Tibial artery (tissue), 4 donors: ENCODE results near the gene RNF41.
A peak's percentile ranks its signal among the peaks of the same experiment; 100 is the strongest.
"Not testable (repeated sequence)": the region's sequence is repeated elsewhere in the genome, so short reads cannot be mapped to it uniquely, and the experiment has no call there.

Experiments used
- DNase-seq, 2 donors: peaks; one replicate each; pipeline ENCODE4 v3.0.0-alpha.2; 2019
- H3K27ac ChIP-seq, 2 donors: fragments of 200-600 bp; sonication (generic) in 1 of 2; 1 replicate in 1 of 2; 2 replicates in 1 of 2; pipeline ENCODE4 v1.5.1; 2018 to 2019; ENCODE audit warnings: mild to moderate bottlenecking in 1 of 2
- H3K27me3 ChIP-seq, 2 donors: fragments of 200-600 bp; sonication (generic) in 1 of 2; one replicate each; pipeline versions ENCODE4 v1.5.1 to v1.6.0; 2016 to 2019
- H3K36me3 ChIP-seq, 3 donors: fragments of 200-600 bp; sonication (generic) in 2 of 3; one replicate each; pipeline ENCODE4 v1.5.1; 2016 to 2019; ENCODE audit warnings: mild to moderate bottlenecking in 2 of 3
- H3K4me1 ChIP-seq, 4 donors: fragments of 200-600 bp; sonication (generic) in 2 of 4; 1 replicate in 3 of 4; 2 replicates in 1 of 4; pipeline ENCODE4 v1.5.1; 2016 to 2019
- H3K4me3 ChIP-seq, 2 donors: fragments of 200-600 bp; sonication (generic) in 1 of 2; 1 replicate in 1 of 2; 2 replicates in 1 of 2; pipeline ENCODE4 v1.5.1; 2018 to 2019; ENCODE audit warnings: mild to moderate bottlenecking in 2 of 2
- H3K9me3 ChIP-seq, 3 donors: fragments of 200-600 bp; sonication (generic) in 1 of 3; one replicate each; pipeline ENCODE4 v1.5.1; 2016 to 2019
- intact Hi-C: fragments of 100-400 bp; cut with DNase I; formaldehyde crosslinking; loops from one replicate; pipeline ENCODE4 v1.15.0; 2023; ENCODE audit warnings: low total_unique reads
- TF ChIP-seq, protein P1 (sequence below), 2 experiments: fragments of 200-600 bp in 1 of 2; fragments of 450-650 bp in 1 of 2; IDR thresholded peaks; one replicate each; pipeline ENCODE4 v1.5.1; 2017 to 2019; ENCODE audit warnings: antibody characterized with exemption in 2 of 2, mild to moderate bottlenecking in 1 of 2, moderate library complexity in 1 of 2

The RNF41 gene

GRCh38 chr12:56198836-56199235 is 22.9 kb downstream of the RNF41 start:
- H3K4me1 ChIP-seq, result peaks cover 0 to 12% (median 0%) of the 10 kb centered on the region in 4 donors
- H3K4me3 ChIP-seq, result no peak overlapping the region
- TF ChIP-seq, protein P1, sequence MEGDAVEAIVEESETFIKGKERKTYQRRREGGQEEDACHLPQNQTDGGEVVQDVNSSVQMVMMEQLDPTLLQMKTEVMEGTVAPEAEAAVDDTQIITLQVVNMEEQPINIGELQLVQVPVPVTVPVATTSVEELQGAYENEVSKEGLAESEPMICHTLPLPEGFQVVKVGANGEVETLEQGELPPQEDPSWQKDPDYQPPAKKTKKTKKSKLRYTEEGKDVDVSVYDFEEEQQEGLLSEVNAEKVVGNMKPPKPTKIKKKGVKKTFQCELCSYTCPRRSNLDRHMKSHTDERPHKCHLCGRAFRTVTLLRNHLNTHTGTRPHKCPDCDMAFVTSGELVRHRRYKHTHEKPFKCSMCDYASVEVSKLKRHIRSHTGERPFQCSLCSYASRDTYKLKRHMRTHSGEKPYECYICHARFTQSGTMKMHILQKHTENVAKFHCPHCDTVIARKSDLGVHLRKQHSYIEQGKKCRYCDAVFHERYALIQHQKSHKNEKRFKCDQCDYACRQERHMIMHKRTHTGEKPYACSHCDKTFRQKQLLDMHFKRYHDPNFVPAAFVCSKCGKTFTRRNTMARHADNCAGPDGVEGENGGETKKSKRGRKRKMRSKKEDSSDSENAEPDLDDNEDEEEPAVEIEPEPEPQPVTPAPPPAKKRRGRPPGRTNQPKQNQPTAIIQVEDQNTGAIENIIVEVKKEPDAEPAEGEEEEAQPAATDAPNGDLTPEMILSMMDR (IDR thresholded peaks at IDR 0.05), result no peak
- no peaks in the 10 kb centered on the region for H3K9me3 ChIP-seq
- no peak for DNase-seq
- H3K36me3 ChIP-seq, result no peaks in the 10 kb centered on the region
- intact Hi-C loops, result loop anchor here (10.0 kb wide), 1 partner anchor 266 kb away; the partner anchor contains the start of gene SPRYD4
- no peak overlapping the region for H3K27ac ChIP-seq
- H3K27me3 ChIP-seq, result no peaks in the 10 kb centered on the region

- peaks cover 0 to 12% (median 0%) of the 10 kb centered on the region in 4 donors for H3K4me1 ChIP-seq
Observed at GRCh38 chr12:56197921-56198635, 23.6 kb downstream of the RNF41 start.

GRCh38 chr12:56196818-56197550 is 24.7 kb downstream of the RNF41 start:
- intact Hi-C loops, result loop anchor here (10.0 kb wide), 1 partner anchor 268 kb away; the partner anchor contains the start of gene SPRYD4
- DNase-seq, result peak in 1 of 2 donors; percentile 25
- H3K4me1 ChIP-seq, result peaks cover 0 to 12% (median 0%) of the 10 kb centered on the region in 4 donors
- peak overlapping the region in 1 of 2 donors; percentile 16 for H3K27ac ChIP-seq
- H3K36me3 ChIP-seq, H3K4me3 ChIP-seq, H3K27me3 ChIP-seq, H3K9me3 ChIP-seq: not testable (repeated sequence)

More at GRCh38 chr12:56197921-56198635, 23.6 kb downstream of the RNF41 start:
- DNase-seq, result no peak
- no peak overlapping the region for H3K4me3 ChIP-seq
- H3K27me3 ChIP-seq, result no peaks in the 10 kb centered on the region
- no peaks in the 10 kb centered on the region for H3K36me3 ChIP-seq
- H3K9me3 ChIP-seq, result no peaks in the 10 kb centered on the region
- intact Hi-C loops, result loop anchor here (10.0 kb wide), 1 partner anchor 267 kb away; the partner anchor contains the start of gene SPRYD4
- TF ChIP-seq, protein P1 (IDR thresholded peaks at IDR 0.05), result no peak
- no peak overlapping the region for H3K27ac ChIP-seq

DNA sequence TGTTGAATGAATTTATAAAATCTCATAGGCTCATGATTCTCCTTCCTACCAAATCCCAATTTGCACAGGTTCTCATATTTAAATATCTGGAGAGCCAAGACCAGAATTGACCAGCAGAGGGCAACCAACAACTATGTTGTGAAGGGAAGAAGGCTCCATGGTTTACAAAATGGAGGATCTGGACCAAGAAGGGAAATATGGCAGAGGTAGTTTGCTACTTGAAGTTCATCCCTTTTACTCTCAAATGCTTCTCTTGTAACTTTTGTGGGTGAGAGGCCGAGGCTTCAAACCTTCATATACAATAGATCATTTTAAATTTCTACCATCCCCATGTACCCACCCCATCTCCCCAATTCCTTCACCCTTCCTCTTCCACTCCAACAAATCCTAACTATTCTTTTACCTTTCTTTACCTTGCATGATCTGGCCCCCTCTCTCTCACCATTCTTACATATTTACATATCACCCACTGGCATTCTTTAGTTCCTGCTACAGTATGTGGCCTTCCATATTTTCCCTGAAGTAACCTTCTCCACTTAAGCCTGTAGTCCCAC is 28.6 kb downstream of the RNF41 start:
- TF ChIP-seq, protein P1 (IDR thresholded peaks at IDR 0.05), result peak; percentile 72 to 90
- peaks cover 0 to 5% (median 0%) of the 10 kb centered on the region in 3 donors for H3K36me3 ChIP-seq
- no peaks in the 10 kb centered on the region for H3K27me3 ChIP-seq
- intact Hi-C loops, result loop anchor here (2.0 to 10.0 kb wide), 2 partner anchors 32 to 272 kb away; partner anchors contain the start of genes NABP2 and SPRYD4
- peaks cover 0 to 26% (median 12%) of the 10 kb centered on the region in 4 donors for H3K4me1 ChIP-seq
- no peak overlapping the region for H3K4me3 ChIP-seq
- no peaks in the 10 kb centered on the region for H3K9me3 ChIP-seq
- H3K27ac ChIP-seq, result no peak overlapping the region
- DNase-seq, result peak; percentile 78 to 87

DNA sequence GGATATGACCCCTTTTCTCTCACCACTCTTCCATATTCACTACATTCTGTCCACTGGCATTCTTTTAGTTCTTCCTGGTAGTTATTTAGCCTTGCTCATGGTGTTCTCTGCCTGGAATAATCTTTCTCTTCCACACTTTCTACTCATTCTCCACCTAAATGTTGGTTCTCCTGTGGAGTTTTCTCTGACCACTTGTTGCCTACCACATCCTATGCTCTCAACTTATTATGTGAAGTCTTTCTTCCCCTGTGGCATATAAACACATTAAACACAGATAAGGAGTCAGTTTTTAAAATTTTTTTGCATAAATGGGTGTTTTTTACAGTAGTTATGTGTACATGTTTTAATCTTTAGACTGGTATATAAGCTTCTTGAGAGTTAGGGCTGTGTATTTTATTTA is 29.1 kb downstream of the RNF41 start:
- H3K27me3 ChIP-seq, result no peaks in the 10 kb centered on the region
- TF ChIP-seq, protein P1 (IDR thresholded peaks at IDR 0.05), result no peak
- intact Hi-C loops, result loop anchor here (2.0 to 10.0 kb wide), 2 partner anchors 32 to 272 kb away; partner anchors contain the start of genes NABP2 and SPRYD4

More for the DNA sequence above, 29.1 kb downstream of the RNF41 start:
- H3K27ac ChIP-seq, result no peak overlapping the region
- no peak overlapping the region for H3K4me3 ChIP-seq
- H3K4me1 ChIP-seq, result peaks cover 0 to 30% (median 17%) of the 10 kb centered on the region in 4 donors
- DNase-seq, result no peak
- H3K9me3 ChIP-seq, result no peaks in the 10 kb centered on the region
- H3K36me3 ChIP-seq, result peaks cover 0 to 5% (median 0%) of the 10 kb centered on the region in 3 donors
